Fibroblast of lung (primary cell): ENCODE results near the gene WSB1. TPM values are rescaled to one million over a fixed set of nuclear protein-coding genes. Genes with fewer than 3 reads are reported as not detected.

Experiments
- DNase-seq, 2 donors: peaks; one replicate each; pipeline versions ENCODE4 v3.0.0 to v3.0.0-alpha.2; 2010; ENCODE audit warnings: low read depth in 2 of 2
- H2AFZ ChIP-seq: 2 replicates; pipeline ENCODE4 v1.5.1; 2012; ENCODE audit warnings: low read length, control low read depth, inconsistent platforms
- H3K27ac ChIP-seq: 2 replicates; pipeline ENCODE4 v1.5.1; 2011; ENCODE audit warnings: low read length, control low read depth; ENCODE audit not compliant: insufficient read depth
- H3K27me3 ChIP-seq: 2 replicates; pipeline ENCODE4 v1.5.1; 2011; ENCODE audit warnings: mild to moderate bottlenecking, low read length; ENCODE audit not compliant: control insufficient read depth, insufficient read depth
- H3K36me3 ChIP-seq: 2 replicates; pipeline ENCODE4 v1.5.1; 2011; ENCODE audit warnings: low read length; ENCODE audit not compliant: control insufficient read depth, insufficient read depth
- H3K4me1 ChIP-seq: 2 replicates; pipeline ENCODE4 v1.5.1; 2011; ENCODE audit warnings: low read length; ENCODE audit not compliant: control insufficient read depth, insufficient read depth; ENCODE audit errors: extremely low read depth
- H3K4me2 ChIP-seq: 2 replicates; pipeline ENCODE4 v1.5.1; 2011; ENCODE audit warnings: low read length, control low read depth; ENCODE audit not compliant: insufficient read depth; ENCODE audit errors: extremely low read depth
- H3K4me3 ChIP-seq, 4 experiments: fragments of 200-600 bp in 1 of 4; sonication (generic) in 1 of 4; replicated peaks in 1 of 4; 2 replicates each; pipeline ENCODE4 v1.5.1; 2011 to 2016; ENCODE audit warnings: low read length in 4 of 4, low read depth in 3 of 4, mild to moderate bottlenecking in 3 of 4, control low read depth in 2 of 4, inconsistent platforms in 1 of 4, mixed read lengths in 1 of 4; ENCODE audit not compliant: insufficient read depth in 1 of 4; ENCODE audit errors: control extremely low read depth in 1 of 4
- H3K79me2 ChIP-seq: 2 replicates; pipeline ENCODE4 v1.5.1; 2012; ENCODE audit warnings: mild to moderate bottlenecking, low read length, inconsistent platforms; ENCODE audit not compliant: control insufficient read depth, insufficient read depth
- H3K9ac ChIP-seq: 2 replicates; pipeline ENCODE4 v1.5.1; 2011; ENCODE audit warnings: mild to moderate bottlenecking, low read length, control low read depth; ENCODE audit not compliant: insufficient read depth
- H3K9me3 ChIP-seq: 2 replicates; pipeline ENCODE4 v1.5.1; 2012; ENCODE audit warnings: low read depth, low read length; ENCODE audit not compliant: control insufficient read depth, insufficient read depth
- H4K20me1 ChIP-seq: 2 replicates; pipeline ENCODE4 v1.5.1; 2011; ENCODE audit warnings: low read length; ENCODE audit not compliant: control insufficient read depth, insufficient read depth; ENCODE audit errors: extremely low read depth
- CTCF ChIP-seq, 2 donors: IDR thresholded peaks in 1 of 2; conservative IDR thresholded peaks in 1 of 2; 1 replicate in 1 of 2; 2 replicates in 1 of 2; pipeline ENCODE4 v1.5.1; 2011 to 2012; ENCODE audit warnings: low read length in 2 of 2, control low read depth in 1 of 2, inconsistent platforms in 1 of 2, low read depth in 1 of 2, mild to moderate bottlenecking in 1 of 2
- EZH2 ChIP-seq: IDR thresholded peaks from 2 replicates; pipeline ENCODE4 v1.5.1; 2012; ENCODE audit warnings: low read length, control low read depth, mild to moderate bottlenecking; ENCODE audit errors: missing control alignments
- polyA plus RNA-seq, 2 donors: library from polyadenylated mRNA; depleted of rRNA in 1 of 2; stranded (reverse) in 1 of 2; unstranded in 1 of 2; fragments of >200 nt; gene quantifications; 2 replicates each; pipeline ENCODE4 v1.2.1, GENCODE V29; 2011 to 2012; ENCODE audit warnings: missing spikeins in 1 of 2
- total RNA-seq: library from RNA; depleted of rRNA; stranded (reverse); fragments of >200 nt; gene quantifications from 2 replicates; pipeline ENCODE4 v1.2.1, GENCODE V29; 2014

Gene WSB1
- total and polyA plus RNA-seq, 2 donors (not counting 1 experiment from before 2014, with no cell fraction given) = 96.3 to 139 TPM

- Histone ChIP-seq H4K20me1 (no peaks in the 10 kb centered on the region), H3K27ac (no peak overlapping the region), H3K9me3 (no peaks in the 10 kb centered on the region), H3K27me3 (no peaks in the 10 kb centered on the region), H3K4me2 (no peak overlapping the region), H3K79me2 (no peaks in the 10 kb centered on the region), H3K4me3 (no peak overlapping the region), H3K36me3 (no peaks in the 10 kb centered on the region), H3K4me1 (no peaks in the 10 kb centered on the region), H3K9ac (no peak overlapping the region), H2AFZ (no peak overlapping the region)
- no peak for DNase-seq
- TF ChIP-seq EZH2 (no peak), CTCF (conservative IDR thresholded peaks at IDR 0.05 in 1 of 2, IDR thresholded peaks at IDR 0.05 in 1 of 2; ENCODE audit: low read depth in 1 of 2, low read length in 2 of 2) (no peak)
These were observed 46.1 kb downstream of the WSB1 start for GRCh38 chr17:27339836-27340550.

- no peaks in the 10 kb centered on the region for H3K79me2 ChIP-seq
- H3K27ac ChIP-seq = no peak overlapping the region
- H3K9ac ChIP-seq = no peak overlapping the region
- DNase-seq = no peak
- no peaks in the 10 kb centered on the region for H4K20me1 ChIP-seq
- H3K9me3 ChIP-seq = no peaks in the 10 kb centered on the region
- H3K4me1 ChIP-seq = no peaks in the 10 kb centered on the region
- H3K4me2 ChIP-seq = no peak overlapping the region
- no peaks in the 10 kb centered on the region for H3K27me3 ChIP-seq
- no peak overlapping the region for H2AFZ ChIP-seq
- no peaks in the 10 kb centered on the region for H3K36me3 ChIP-seq
- TF ChIP-seq EZH2 (no peak), CTCF (conservative IDR thresholded peaks at IDR 0.05 in 1 of 2, IDR thresholded peaks at IDR 0.05 in 1 of 2; ENCODE audit: low read depth in 1 of 2, low read length in 2 of 2) (no peak)
- no peak overlapping the region for H3K4me3 ChIP-seq
These were observed 46.7 kb downstream of the WSB1 start for GRCh38 chr17:27340575-27340974.

GRCh38 chr17:27341041-27341471, 47.1 kb downstream of the WSB1 start:
- Histone ChIP-seq H2AFZ (no peak overlapping the region), H3K4me1 (no peaks in the 10 kb centered on the region), H3K4me3 (no peak overlapping the region), H3K4me2 (no peak overlapping the region), H3K9me3 (no peaks in the 10 kb centered on the region), H3K27me3 (no peaks in the 10 kb centered on the region), H3K9ac (no peak overlapping the region), H3K79me2 (no peaks in the 10 kb centered on the region), H3K27ac (no peak overlapping the region), H3K36me3 (no peaks in the 10 kb centered on the region), H4K20me1 (no peaks in the 10 kb centered on the region)
- no peak for DNase-seq
- TF ChIP-seq EZH2 = no peak
- TF ChIP-seq CTCF (conservative IDR thresholded peaks at IDR 0.05 in 1 of 2, IDR thresholded peaks at IDR 0.05 in 1 of 2; ENCODE audit: low read depth in 1 of 2, low read length in 2 of 2) = no peak
